ENCODE data around the gene KDM1B. TPM values are rescaled to one million over a fixed set of nuclear protein-coding genes. Genes with fewer than 3 reads are reported as not detected.
"Not testable (repeated sequence)": the region's sequence is repeated elsewhere in the genome, so short reads cannot be mapped to it uniquely, and the experiment has no call there.

The KDM1B gene
- total RNA-seq, 6 donors from 2014 or later, result 13.0 to 29.0 (median 22.0) TPM

DNA sequence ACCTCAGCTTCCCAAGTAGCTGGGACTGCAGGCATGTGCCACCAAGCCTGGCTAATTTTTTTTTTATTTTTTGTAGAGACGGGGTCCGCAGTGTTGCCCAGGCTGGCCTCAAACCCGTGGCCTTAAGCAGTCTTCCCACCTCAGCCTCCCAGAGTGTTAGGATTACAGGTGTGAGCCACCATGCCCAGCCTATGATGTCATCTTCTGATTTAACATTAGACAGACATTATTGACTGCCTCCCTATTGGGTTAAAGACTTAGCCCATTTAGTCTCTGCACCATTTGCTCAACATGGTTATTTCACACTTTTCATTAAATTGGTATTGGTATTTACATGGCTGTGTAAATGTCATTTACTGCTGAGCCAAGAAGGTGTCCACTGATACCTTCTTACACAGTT lies 63.0 kb downstream of the KDM1B start:
- Histone ChIP-seq H3K36me3 (peaks cover 2 to 60% (median 14%) of the 10 kb centered on the region in 4 donors), H3K9me3 (no peaks in the 10 kb centered on the region), H3K4me3 (no peak overlapping the region), H3K27me3 (no peaks in the 10 kb centered on the region), H3K27ac (no peak overlapping the region), H3K4me1 (no peaks in the 10 kb centered on the region)
- ATAC-seq (ENCODE audit: low FRiP score in 2 of 2) (no peak), DNase-seq (no peak)
- WGBS, 2 donors, result 98% methylated on average over 3 of the region's 3 CpGs
- TF ChIP-seq EP300 (IDR thresholded peaks at IDR 0.05) (no peak), POLR2AphosphoS5 (IDR thresholded peaks at IDR 0.05) (no peak), POLR2A (IDR thresholded peaks at IDR 0.05) (no peak)
- TF ChIP-seq, protein P1, sequence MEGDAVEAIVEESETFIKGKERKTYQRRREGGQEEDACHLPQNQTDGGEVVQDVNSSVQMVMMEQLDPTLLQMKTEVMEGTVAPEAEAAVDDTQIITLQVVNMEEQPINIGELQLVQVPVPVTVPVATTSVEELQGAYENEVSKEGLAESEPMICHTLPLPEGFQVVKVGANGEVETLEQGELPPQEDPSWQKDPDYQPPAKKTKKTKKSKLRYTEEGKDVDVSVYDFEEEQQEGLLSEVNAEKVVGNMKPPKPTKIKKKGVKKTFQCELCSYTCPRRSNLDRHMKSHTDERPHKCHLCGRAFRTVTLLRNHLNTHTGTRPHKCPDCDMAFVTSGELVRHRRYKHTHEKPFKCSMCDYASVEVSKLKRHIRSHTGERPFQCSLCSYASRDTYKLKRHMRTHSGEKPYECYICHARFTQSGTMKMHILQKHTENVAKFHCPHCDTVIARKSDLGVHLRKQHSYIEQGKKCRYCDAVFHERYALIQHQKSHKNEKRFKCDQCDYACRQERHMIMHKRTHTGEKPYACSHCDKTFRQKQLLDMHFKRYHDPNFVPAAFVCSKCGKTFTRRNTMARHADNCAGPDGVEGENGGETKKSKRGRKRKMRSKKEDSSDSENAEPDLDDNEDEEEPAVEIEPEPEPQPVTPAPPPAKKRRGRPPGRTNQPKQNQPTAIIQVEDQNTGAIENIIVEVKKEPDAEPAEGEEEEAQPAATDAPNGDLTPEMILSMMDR (IDR thresholded peaks at IDR 0.05), result no peak

DNA sequence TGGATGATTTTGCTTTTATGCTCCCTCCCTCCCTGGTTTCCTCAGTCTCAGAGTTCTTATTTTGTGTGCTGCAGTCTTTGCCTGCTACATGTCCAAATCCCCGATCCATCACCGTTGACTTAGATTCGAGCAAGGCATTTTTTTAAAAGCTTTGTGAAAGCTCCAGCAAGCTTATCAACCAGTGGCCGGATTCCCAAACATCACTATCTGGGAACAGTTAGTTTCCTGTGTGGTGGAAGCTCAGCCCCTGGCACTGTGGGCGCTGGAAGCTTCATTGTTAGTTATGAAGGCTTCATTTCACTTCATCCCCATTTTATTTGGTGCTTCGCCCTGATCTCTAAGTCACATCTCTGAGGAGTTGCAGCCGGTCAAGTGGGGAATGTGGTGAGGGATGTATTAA lies 64.4 kb downstream of the KDM1B start:
- Histone ChIP-seq H3K36me3 (peaks cover 2 to 65% (median 18%) of the 10 kb centered on the region in 4 donors), H3K27ac (no peak overlapping the region), H3K4me1 (no peaks in the 10 kb centered on the region), H3K4me3 (no peak overlapping the region), H3K9me3 (no peaks in the 10 kb centered on the region), H3K27me3 (no peaks in the 10 kb centered on the region)
- ATAC-seq (ENCODE audit: low FRiP score in 2 of 2) (no peak), DNase-seq (no peak)
- WGBS, 2 donors, result 57 to 80% methylated on average over 7 of the region's 7 CpGs
- TF ChIP-seq, protein P1 (IDR thresholded peaks at IDR 0.05), result no peak
- TF ChIP-seq EP300 (IDR thresholded peaks at IDR 0.05), result no peak
- no peak for TF ChIP-seq POLR2A (IDR thresholded peaks at IDR 0.05)
- TF ChIP-seq POLR2AphosphoS5 (IDR thresholded peaks at IDR 0.05), result no peak

DNA sequence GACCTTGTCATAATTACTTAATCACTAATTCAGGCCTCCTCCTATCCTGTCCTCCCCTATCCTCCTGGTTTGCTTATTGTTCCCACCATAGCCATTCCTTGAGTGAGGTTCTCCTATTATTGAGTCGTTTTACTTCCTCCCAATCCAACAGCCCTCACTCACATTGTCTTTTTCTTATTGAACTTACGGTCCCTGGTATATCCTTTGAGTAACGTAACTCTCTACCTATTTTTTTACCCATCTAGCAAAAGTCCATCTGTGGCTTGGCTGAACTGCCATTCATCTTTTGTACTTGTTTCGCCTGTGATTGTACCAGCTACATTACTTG lies 66.0 kb downstream of the KDM1B start:
- DNase-seq, result no peak
- no peaks in the 10 kb centered on the region for H3K4me1 ChIP-seq
- H3K36me3 ChIP-seq, result peaks cover 2 to 75% (median 20%) of the 10 kb centered on the region in 4 donors
- no peak overlapping the region for H3K4me3 ChIP-seq
- H3K9me3 ChIP-seq, result no peaks in the 10 kb centered on the region
- no peak overlapping the region for H3K27ac ChIP-seq
- H3K27me3 ChIP-seq, result no peaks in the 10 kb centered on the region
- ATAC-seq (ENCODE audit: low FRiP score in 2 of 2), result no peak
- WGBS, 2 donors, result 89 to 90% methylated on average over 4 of the region's 4 CpGs
- TF ChIP-seq, protein P1 (IDR thresholded peaks at IDR 0.05), result no peak
- no peak for TF ChIP-seq POLR2A (IDR thresholded peaks at IDR 0.05)
- TF ChIP-seq EP300 (IDR thresholded peaks at IDR 0.05), result no peak
- no peak for TF ChIP-seq POLR2AphosphoS5 (IDR thresholded peaks at IDR 0.05)

DNA sequence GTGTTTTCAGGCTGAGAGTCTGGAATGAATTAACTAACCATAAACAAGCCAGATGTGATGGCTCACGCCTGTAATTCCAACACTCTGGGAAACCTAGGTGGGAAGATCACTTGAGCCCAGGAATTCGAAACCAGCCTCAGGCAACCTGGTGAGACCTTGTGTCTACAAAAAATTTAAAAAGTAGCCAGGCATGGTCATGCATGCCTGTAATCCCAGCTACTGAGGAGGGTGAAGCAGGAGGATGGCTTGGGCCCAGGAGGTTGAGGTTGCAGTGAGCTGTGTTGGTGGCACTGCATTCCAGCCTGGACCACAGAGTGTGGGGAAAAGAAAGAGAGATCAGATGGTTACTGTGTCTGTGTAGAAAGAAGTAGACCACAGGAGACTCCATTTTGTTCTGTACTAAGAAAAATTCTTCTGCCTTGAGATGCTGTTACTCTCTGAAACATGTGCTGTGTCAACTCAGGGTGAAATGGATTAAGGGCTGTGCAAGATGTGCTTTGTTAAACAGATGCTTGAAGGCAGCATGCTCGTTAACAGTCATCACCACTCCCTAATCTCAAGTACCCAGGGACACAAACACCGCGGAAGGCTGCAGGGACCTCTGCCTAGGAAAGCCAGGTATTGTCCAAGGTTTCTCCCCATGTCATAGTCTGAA lies 71.4 kb downstream of the KDM1B start:
- H3K4me1 ChIP-seq; ATAC-seq (ENCODE audit: low FRiP score in 2 of 2); H3K4me3 ChIP-seq; DNase-seq; H3K27me3 ChIP-seq; H3K27ac ChIP-seq: not testable (repeated sequence)
- Histone ChIP-seq H3K36me3 (peaks cover 10 to 82% (median 32%) of the 10 kb centered on the region in 4 donors), H3K9me3 (peaks cover 0 to 10% (median 8%) of the 10 kb centered on the region in 4 donors)
- 77 to 81% methylated on average over 5 of the region's 5 CpGs for WGBS, 2 donors

DNA sequence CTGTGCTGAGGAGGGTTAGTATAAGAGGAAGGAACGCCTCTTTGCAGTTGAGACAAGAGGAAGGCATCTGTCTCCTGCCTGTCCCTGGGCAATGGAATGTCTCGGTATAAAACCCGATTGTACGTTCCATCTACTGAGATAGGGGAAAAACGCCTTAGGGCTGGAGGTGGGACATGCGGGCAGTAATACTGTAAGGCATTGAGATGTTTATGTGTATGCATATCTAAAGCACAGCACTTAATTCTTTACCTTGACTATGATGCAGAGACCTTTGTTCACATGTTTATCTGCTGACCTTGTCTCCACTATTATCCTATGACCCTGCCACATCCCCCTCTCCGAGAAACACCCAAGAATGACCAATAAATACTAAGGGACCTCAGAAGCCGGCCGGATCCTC lies 71.9 kb downstream of the KDM1B start:
- Histone ChIP-seq H3K9me3 (peaks cover 0 to 16% (median 11%) of the 10 kb centered on the region in 4 donors), H3K36me3 (peaks cover 10 to 81% (median 35%) of the 10 kb centered on the region in 4 donors)
- not testable (repeated sequence) for H3K4me1 ChIP-seq; ATAC-seq (ENCODE audit: low FRiP score in 2 of 2); DNase-seq; H3K4me3 ChIP-seq; H3K27ac ChIP-seq; H3K27me3 ChIP-seq
- 91 to 94% methylated on average over 9 of the region's 9 CpGs for WGBS, 2 donors

DNA sequence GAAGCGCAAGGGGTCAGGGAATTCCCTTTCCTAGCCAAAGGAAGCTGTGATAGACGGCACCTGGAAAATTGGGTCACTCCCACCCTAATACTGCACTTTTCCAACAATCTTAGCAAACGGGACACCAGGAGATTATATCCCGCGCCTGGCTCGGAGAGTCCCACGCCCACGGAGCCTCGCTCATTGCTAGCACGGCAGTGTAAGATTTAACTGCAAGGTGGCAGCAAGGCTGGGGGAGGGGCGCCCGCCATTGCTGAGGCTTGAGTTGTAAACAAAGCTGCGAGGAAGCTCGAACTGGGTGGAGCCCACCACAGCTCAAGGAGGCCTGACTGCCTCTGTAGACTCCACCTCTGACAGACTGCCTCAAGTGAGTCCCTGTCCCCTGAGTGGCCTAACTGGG lies 73.4 kb downstream of the KDM1B start:
- not testable (repeated sequence) for H3K27ac ChIP-seq; H3K4me1 ChIP-seq; H3K4me3 ChIP-seq; H3K27me3 ChIP-seq; ATAC-seq (ENCODE audit: low FRiP score in 2 of 2)
- peaks cover 0 to 21% (median 13%) of the 10 kb centered on the region in 4 donors for H3K9me3 ChIP-seq
- peak in 1 of 2 donors; percentile 47 for DNase-seq
- WGBS, 2 donors, result 95 to 98% methylated on average over 9 to 14 of the region's 14 CpGs
- peaks cover 8 to 71% (median 31%) of the 10 kb centered on the region in 4 donors for H3K36me3 ChIP-seq

DNA sequence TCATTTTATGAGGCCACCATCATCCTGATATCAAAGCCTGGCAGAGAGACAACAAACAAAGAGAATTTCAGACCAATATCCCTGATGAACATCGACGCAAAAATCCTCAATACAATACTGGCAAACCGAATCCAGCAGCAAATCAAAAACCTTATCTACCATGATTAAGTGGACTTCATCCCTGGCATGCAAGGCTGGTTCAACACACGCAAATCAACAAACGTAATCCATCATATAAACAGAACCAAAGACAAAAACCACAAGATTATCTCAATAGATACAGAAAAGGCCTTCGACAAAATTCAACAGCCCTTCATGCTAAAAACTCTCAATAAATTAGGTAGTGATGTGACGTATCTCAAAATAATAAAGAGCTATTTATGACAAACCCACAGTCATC lies 76.6 kb downstream of the KDM1B start:
- Histone ChIP-seq H3K36me3 (peaks cover 13 to 69% (median 34%) of the 10 kb centered on the region in 4 donors), H3K9me3 (peaks cover 0 to 21% (median 13%) of the 10 kb centered on the region in 4 donors)
- not testable (repeated sequence) for H3K4me1 ChIP-seq; H3K27me3 ChIP-seq; DNase-seq; H3K4me3 ChIP-seq; H3K27ac ChIP-seq; ATAC-seq (ENCODE audit: low FRiP score in 2 of 2)
- 93 to 95% methylated on average over 7 of the region's 7 CpGs for whole genome bisulfite sequencing, 2 donors

DNA sequence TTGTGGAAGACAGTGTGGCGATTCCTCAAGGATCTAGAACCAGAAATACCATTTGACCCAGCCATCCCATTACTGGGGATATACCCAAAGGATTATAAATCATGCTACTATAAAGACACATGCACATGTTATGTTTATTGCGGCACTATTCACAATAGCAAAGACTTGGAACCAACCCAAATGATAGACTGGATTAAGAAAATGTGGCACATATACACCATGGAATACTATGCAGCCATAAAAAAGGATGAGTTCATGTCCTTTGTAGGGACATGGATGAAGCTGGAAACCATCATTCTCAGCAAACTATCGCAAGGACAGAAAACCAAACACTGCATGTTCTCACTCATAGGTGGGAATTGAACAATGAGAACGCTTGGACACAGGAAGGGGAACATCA lies 78.5 kb downstream of the KDM1B start:
- not testable (repeated sequence) for DNase-seq; ATAC-seq (ENCODE audit: low FRiP score in 2 of 2); H3K4me3 ChIP-seq; H3K4me1 ChIP-seq; H3K27me3 ChIP-seq; H3K27ac ChIP-seq
- WGBS, 2 donors, result 96 to 98% methylated on average over 3 to 4 of the region's 4 CpGs
- Histone ChIP-seq H3K36me3 (peaks cover 8 to 70% (median 34%) of the 10 kb centered on the region in 4 donors), H3K9me3 (peaks cover 0 to 18% (median 9%) of the 10 kb centered on the region in 4 donors)

Data from upper lobe of left lung (tissue), 6 donors.